Progenitor cell of endocrine pancreas (in vitro differentiated cells): ENCODE measurements around the gene AQP10. TPM values are rescaled to one million over a fixed set of nuclear protein-coding genes. Genes with fewer than 3 reads are reported as not detected.
"Not testable (repeated sequence)": the region's sequence is repeated elsewhere in the genome, so short reads cannot be mapped to it uniquely, and the experiment has no call there.

Experiments used
- DNase-seq: peaks from one replicate; pipeline ENCODE4 v3.0.0; 2021; ENCODE audit warnings: low spot score; ENCODE audit not compliant: unreplicated experiment
- H3K27ac Mint-ChIP-seq: 2 replicates; pipeline ENCODE4 v1.8.0; 2021; ENCODE audit warnings: mild to moderate bottlenecking, moderate library complexity, mixed read lengths
- H3K27me3 Mint-ChIP-seq: 2 replicates; pipeline ENCODE4 v1.8.0; 2021; ENCODE audit warnings: mixed read lengths
- H3K36me3 Mint-ChIP-seq: 2 replicates; pipeline ENCODE4 v1.8.0; 2022; ENCODE audit warnings: mixed read lengths; ENCODE audit not compliant: insufficient read depth
- H3K4me1 Mint-ChIP-seq: 2 replicates; pipeline ENCODE4 v1.8.0; 2021; ENCODE audit warnings: low read depth, mixed read lengths
- H3K4me3 Mint-ChIP-seq: 2 replicates; pipeline ENCODE4 v1.8.0; 2021; ENCODE audit warnings: low read depth, mild to moderate bottlenecking, moderate library complexity, mixed read lengths
- H3K9me3 Mint-ChIP-seq: 2 replicates; pipeline ENCODE4 v1.8.0; 2021; ENCODE audit warnings: low read depth, mixed read lengths
- CTCF ChIP-seq: fragments of 200-600 bp; sonication (generic); IDR thresholded peaks from one replicate; pipeline ENCODE4 v1.5.0; 2021; ENCODE audit warnings: antibody characterized with exemption, mild to moderate bottlenecking; ENCODE audit not compliant: unreplicated experiment
- long read RNA-seq: library from polyadenylated mRNA; unstranded; transcript quantifications from one replicate; pipeline ENCODE4 v2.0.0, GENCODE V29; 2020
- total RNA-seq: library from RNA; stranded (reverse); gene quantifications from 2 replicates; pipeline ENCODE4 v1.2.1, GENCODE V29; 2021

Gene AQP10
- total RNA-seq = 0.64 and 0.96 TPM in 2 replicates
- long read RNA-seq, partial matches to known transcripts = 0 of 1 reads
- long read RNA-seq, other reads (novel, unspliced or antisense) = 0 of 1 reads

DNA sequence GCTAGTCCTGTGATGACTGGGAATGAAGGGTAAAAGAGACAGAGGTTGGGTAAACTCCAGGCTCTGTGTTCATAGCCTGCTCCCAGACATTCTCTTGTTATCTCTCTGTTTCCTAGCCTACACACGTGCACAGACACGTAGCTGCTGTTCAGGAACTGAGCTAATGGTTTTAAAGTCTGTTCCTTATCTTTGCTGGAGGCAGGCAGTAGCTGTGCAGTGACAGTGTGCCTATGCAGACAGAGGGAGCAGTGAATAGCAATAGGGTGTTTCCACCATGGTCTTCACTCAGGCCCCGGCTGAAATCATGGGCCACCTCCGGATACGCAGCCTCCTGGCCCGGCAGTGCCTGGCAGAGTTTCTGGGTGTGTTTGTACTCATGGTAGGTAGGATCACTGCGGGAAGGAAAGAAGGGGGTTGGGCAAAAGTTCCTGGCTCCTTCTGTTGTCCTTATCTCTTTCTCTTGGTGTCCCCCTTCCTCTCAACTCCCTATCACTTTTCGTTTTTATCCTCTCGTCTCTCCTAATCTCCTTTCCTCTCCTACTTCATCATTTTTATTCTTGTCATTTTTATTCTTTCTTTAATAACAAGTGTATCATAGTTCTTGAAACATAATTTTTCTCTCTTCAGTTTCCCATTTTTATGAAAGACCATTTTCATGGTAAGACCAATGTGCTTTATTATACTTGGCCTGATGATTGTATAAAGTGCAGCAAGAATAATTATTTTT is at the start of gene AQP10:
AQP10 (plus strand) TSS at position 212 of the 727 bp plus-strand sequence; CDS start at position 275, 63 bp downstream.
- H3K27me3 Mint-ChIP-seq = peaks cover 7% of the 10 kb centered on the region
- H3K4me3 Mint-ChIP-seq = no peak within 1 kb of the TSS
- peaks cover 11% of the 10 kb centered on the region for H3K4me1 Mint-ChIP-seq
- no peaks in the 10 kb centered on the region for H3K36me3 Mint-ChIP-seq
- TF ChIP-seq CTCF = no peak
- peaks cover 4% of the 10 kb centered on the region for H3K9me3 Mint-ChIP-seq
- no peak for DNase-seq
- peak within 1 kb of the TSS; percentile 72 for H3K27ac Mint-ChIP-seq

- H3K36me3 Mint-ChIP-seq = peaks cover 11% of the 10 kb centered on the region
- H3K27ac Mint-ChIP-seq = peak within 1 kb of the TSS; percentile 98
- no peaks in the 10 kb centered on the region for H3K9me3 Mint-ChIP-seq
- TF ChIP-seq CTCF = peak; percentile 91
- peak within 1 kb of the TSS; percentile 98 for H3K4me3 Mint-ChIP-seq
- peaks cover 15% of the 10 kb centered on the region for H3K4me1 Mint-ChIP-seq
- DNase-seq = peak; percentile 80
- no peaks in the 10 kb centered on the region for H3K27me3 Mint-ChIP-seq
Observed at GRCh38 chr1:154272217-154272998, 48.5 kb upstream of the AQP10 start, which contains the start of gene HAX1. HAX1 (plus strand) TSS chr1:154272629; CDS start chr1:154272724, 95 bp downstream.

- Mint-ChIP-seq H3K4me3 (peak overlapping the region; percentile 98), H3K9me3 (no peaks in the 10 kb centered on the region), H3K36me3 (peaks cover 11% of the 10 kb centered on the region), H3K4me1 (peaks cover 15% of the 10 kb centered on the region), H3K27ac (peak overlapping the region; percentile 98), H3K27me3 (no peaks in the 10 kb centered on the region)
- no peak for TF ChIP-seq CTCF
- DNase-seq = no peak
Observed at GRCh38 chr1:154272999-154273563, 47.8 kb upstream of the AQP10 start.

- H3K27me3 Mint-ChIP-seq = no peaks in the 10 kb centered on the region
- peaks cover 4% of the 10 kb centered on the region for H3K36me3 Mint-ChIP-seq
- H3K4me1 Mint-ChIP-seq = peaks cover 13% of the 10 kb centered on the region
- no peak overlapping the region for H3K4me3 Mint-ChIP-seq
- peak; percentile 38 for TF ChIP-seq CTCF
- no peaks in the 10 kb centered on the region for H3K9me3 Mint-ChIP-seq
- no peak for DNase-seq
- no peak overlapping the region for H3K27ac Mint-ChIP-seq
Observed at GRCh38 chr1:154276797-154277196, 44.1 kb upstream of the AQP10 start.

DNA sequence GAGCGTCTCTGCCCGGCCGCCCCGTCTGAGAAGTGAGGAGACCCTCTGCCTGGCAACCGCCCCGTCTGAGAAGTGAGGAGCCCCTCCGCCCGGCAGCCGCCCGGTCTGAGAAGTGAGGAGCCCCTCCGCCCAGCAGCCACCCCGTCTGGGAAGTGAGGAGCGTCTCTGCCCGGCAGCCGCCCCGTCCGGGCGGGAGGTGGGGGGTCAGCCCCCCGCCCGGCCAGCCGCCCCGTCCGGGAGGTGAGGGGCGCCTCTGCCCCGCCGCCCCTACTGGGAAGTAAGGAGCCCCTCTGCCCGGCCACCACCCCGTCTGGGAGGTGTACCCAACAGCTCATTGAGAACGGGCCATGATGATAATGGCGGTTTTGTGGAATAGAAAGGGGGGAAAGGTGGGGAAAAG is 33.3 kb upstream of the AQP10 start:
- H3K9me3 Mint-ChIP-seq, H3K27ac Mint-ChIP-seq, H3K27me3 Mint-ChIP-seq, H3K4me3 Mint-ChIP-seq, H3K36me3 Mint-ChIP-seq, DNase-seq, H3K4me1 Mint-ChIP-seq: not testable (repeated sequence)
